DMS 273 (cell line): ENCODE results near the gene RBM44.
"Not testable (repeated sequence)": the region's sequence is repeated elsewhere in the genome, so short reads cannot be mapped to it uniquely, and the experiment has no call there.

Source experiments
- DNase-seq: peaks from one replicate; lab custom pipeline; 2025; ENCODE audit not compliant: unreplicated experiment; lab: John Stamatoyannopoulos, UW

The RBM44 gene, protein sequence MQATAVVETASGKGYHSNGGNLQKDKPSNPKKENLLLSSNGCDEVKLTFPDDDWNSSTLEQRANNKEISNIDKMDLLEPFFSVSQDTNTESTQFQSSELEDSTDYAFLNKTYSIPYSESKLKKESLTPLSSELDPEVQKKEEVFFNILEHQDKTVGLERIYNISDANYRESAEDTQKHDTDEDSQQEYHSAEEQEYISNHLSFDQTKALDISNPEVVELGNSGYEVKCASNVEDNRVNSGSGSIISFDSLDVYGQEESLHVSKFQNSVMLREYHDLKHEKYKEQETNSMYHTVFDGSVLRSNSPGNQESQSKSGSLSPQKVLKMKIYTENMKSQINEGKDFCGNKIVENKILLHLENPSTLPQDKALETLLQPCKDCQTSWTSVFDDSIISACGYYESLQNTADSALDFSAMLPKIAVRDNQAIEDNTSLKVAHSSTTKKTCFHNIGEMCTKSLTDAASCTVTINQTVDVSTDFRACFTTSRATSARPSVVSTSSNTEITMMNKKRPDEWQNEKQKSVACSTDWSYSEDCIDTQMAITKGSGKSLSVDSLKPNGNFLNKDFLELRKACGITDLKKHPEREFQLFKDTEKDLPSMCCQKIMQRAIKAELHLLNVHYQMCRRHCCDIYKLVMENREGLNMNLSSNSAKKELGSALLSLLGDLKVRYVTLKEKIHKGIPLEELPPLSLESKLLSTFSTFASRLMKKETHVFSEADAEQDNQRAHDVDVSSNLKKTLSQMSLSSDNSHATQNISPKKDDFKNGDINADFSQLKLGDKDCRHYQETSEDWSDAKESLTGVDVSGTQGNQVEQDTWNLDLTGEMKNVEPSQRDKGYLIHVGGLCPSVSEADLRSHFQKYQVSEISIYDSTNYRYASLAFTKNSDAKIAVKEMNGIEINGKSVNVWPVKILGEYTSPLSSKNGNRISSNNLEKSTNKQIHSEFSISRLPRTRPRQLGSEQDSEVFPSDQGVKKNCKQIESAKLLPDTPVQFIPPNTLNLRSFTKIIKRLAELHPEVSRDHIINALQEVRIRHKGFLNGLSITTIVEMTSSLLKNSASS

GRCh38 chr2:237798236-237799059 lies at the start of gene RBM44:
TSS of gene RBM44 (plus strand) at chr2:237798779. CDS start at chr2:237813610, 14,831 bp downstream.
- DNase-seq, result no peak

DNA sequence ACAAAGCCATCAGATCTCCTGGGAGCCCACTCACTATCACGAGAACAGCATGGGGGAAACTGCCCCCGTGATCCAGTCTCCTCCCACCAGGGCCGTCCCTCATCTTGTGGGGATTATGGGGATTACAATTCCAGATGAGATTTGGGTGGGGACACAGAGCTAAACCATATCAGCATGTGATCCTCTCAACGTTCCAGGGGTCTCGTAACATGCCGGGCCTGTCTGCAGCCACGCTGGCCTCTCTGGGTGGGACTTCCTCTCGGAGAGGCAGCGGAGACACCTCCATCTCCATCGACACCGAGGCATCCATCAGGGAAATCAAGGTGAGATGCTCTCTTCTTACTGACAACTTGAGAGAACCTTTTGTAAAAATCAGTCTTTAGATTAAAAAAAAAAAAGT lies 49.6 kb upstream of the RBM44 start:
- no peak for DNase-seq

DNA sequence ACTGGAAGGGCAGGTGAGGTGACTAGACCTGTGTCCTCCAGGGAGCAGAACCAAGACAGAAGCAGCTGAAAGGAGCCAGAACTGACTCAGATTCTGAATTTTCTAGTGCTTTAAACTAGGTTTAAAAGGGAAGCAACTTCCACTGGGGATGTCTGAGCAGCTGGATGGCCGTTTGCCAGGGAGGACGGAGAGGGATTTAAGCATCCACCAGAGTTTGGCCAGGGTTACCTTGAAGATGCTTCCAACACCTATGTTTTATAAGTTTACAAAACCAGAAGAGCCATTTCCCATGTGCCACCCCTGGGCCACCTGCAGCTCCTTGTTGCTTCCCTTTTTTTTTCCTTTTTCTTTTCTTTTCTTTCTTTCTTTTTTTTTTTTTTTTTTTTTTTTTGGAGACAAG lies 48.6 kb upstream of the RBM44 start:
- no peak for DNase-seq

DNA sequence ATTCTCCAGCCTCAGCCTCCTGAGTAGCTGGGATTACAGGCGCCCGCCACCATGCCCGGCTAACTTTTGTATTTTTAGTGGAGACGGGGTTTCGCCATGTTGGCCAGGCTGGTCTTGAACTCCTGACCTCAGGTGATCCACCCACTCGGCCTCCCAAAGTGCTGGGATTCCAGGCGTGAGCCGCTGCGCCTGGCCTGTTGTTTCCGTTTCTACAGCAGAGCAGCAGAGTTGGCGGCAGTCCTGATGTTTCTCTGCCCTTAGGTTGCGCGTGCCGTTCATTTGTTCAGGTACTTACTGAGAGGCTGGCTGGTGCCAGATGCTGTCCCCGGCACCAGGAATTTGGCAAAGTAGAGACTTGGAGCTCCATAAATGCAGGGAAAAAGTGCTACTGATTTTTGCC lies 48.1 kb upstream of the RBM44 start:
- not testable (repeated sequence) for DNase-seq

- DNase-seq, result no peak
These were observed 45.8 kb upstream of the RBM44 start for GRCh38 chr2:237752761-237753165.

- no peak for DNase-seq
These were observed 44.4 kb upstream of the RBM44 start for GRCh38 chr2:237754182-237754581.

GRCh38 chr2:237754626-237755248 lies 43.8 kb upstream of the RBM44 start:
- no peak for DNase-seq

- DNase-seq, result no peak
These were observed 41.0 kb upstream of the RBM44 start for GRCh38 chr2:237757616-237758015.

DNA sequence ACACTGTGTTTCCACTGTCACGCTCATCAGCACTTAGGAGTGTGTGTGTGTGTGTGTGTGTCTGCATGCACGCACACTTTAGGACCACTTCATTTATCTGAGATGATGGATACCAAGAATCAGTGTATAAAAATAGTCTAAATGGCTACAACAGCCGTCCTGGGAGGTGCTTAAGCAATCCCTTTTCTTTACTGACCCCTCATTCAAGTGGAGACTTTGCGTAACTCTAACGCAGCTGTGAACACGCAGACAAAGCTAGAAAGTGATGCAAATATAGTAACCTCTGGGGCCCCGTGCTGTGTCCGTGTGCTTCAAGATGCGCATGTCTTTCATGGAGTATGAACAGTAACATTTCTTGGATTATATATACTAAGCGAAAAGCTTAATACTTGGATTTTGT lies 40.4 kb upstream of the RBM44 start:
- DNase-seq, result no peak

DNA sequence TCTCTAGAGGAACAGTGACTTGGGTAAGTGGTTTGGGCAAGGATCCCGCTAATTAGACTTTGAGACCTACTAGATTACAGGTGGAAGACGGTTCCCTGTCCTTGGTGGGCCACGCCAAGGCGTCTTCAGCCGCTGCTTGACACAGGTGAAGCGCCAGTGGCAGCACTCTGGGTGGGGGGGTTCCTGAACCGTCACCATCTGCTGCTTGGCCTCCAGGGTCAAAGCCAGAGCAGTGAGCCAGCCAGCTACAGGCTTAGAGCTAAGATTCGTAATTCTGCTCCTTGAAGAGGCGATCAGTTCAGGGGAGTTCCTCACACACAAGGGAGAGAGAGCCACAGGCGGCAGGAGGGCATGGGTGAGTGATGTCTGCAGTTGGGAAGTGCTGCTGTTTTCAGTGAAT lies 39.4 kb upstream of the RBM44 start:
- DNase-seq, result no peak

- no peak for DNase-seq
These were observed 37.8 kb upstream of the RBM44 start for GRCh38 chr2:237760506-237761502.

DNA sequence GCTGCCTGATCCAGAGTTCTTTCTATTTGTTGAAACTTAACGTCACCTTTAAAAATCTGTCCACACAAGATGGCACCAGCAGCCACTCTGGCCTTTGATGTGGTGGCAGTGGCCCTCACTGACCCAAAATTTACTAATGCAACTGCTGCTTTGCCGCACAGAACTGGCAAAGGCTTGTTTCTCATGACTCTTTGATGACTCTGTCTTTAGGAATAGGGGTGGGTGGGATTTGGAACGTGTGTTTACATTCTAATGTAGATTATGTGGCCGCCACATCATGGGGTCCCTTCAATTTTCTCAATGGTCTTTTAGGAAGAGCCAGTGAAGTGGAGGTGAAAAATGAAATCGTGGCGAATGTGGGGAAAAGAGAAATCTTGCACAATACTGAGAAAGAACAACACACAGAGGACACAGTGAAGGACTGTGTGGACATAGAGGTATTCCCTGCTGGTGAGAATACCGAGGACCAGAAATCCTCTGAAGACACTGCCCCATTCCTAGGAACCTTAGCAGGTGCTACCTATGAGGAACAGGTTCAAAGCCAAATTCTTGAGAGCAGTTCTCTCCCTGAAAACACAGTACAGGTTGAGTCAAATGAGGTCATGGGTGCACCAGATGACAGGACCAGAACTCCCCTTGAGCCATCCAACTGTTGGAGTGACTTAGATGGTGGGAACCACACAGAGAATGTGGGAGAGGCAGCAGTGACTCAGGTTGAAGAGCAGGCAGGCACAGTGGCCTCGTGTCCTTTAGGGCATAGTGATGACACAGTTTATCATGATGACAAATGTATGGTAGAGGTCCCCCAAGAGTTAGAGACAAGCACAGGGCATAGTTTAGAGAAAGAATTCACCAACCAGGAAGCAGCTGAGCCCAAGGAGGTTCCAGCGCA lies 36.0 kb upstream of the RBM44 start:
- not testable (repeated sequence) for DNase-seq

- no peak for DNase-seq
These were observed 34.8 kb upstream of the RBM44 start for GRCh38 chr2:237763812-237764211.

- DNase-seq, result not testable (repeated sequence)
These were observed 33.5 kb upstream of the RBM44 start for GRCh38 chr2:237765122-237765521.

- DNase-seq, result no peak
These were observed 32.7 kb upstream of the RBM44 start for GRCh38 chr2:237765875-237766274.

DNA sequence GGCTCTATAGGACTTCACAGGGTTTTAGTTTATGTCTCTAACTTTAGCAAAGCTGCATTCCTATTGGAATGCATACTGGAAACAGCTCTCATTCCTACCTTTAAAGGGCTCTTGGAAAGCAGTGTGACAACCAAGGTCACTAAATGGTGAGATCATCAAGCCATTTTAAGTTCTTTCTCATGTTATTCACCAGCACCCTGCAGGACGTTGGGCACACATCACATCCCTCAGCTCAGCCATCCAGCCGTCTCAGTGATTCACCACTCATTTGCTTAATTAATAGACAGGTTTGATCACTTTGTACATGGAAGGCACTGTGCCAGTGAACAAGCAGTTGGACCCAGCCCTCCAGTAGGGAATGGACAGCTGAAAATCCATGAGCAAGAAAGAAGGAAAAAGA lies 32.2 kb upstream of the RBM44 start:
- DNase-seq, result no peak

DNA sequence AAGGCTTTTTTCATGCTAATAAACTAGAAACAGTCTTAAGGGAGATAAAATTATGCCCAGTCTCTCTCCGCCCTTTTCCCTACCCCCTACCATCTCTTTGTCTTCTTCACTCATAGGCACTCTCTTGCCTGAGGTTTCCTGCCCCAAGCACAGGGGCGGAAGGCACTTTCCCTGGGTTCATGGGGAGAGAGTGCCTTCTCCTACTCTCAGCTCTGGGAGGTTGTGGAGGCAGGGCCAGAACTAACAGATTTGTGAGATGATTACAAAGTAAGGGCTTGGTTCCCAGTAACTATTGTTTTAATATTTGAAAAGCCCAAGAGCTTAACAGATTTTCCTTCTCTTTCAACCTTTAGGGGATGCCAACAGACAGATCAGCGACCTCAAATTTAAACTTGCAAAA lies 26.1 kb upstream of the RBM44 start:
- DNase-seq, result no peak

GRCh38 chr2:237773826-237774225 lies 24.8 kb upstream of the RBM44 start:
- DNase-seq, result no peak
